HepG2 (cell line): ENCODE results near the gene MYO7A. TPM values are rescaled to one million over a fixed set of nuclear protein-coding genes. Genes with fewer than 3 reads are reported as not detected.

Source experiments
- ATAC-seq: fragments of 200-7000 bp; cut with Tn5 transposase; 3 replicates; pipeline ENCODE4 v1.9.1; 2020; ENCODE audit warnings: mild to moderate bottlenecking, moderate library complexity
- BruUV-seq: library from RNA; stranded (reverse); fragments of 400-500 nt; replicated peaks from 2 replicates; lab custom pipeline; 2021; lab: Mats Ljungman, UMichigan
- CTCF ChIA-PET: fragments of 300-600 bp; formaldehyde crosslinking; extraction: SDS; loops from one replicate; lab custom pipeline; 2021; ENCODE audit warnings: low total read pairs, inconsistent platforms, low intra/inter-chr PET ratio; lab: Yijun Ruan, JAX
- POLR2A ChIA-PET: fragments of 350-600 bp; sonication (Branson Sonifier 250); formaldehyde crosslinking; loops from one replicate; lab custom pipeline; 2020; ENCODE audit warnings: antibody characterized with exemption, inconsistent platforms; lab: Yijun Ruan, JAX
- DNase-seq: peaks from one replicate; pipeline ENCODE4 v3.0.0-alpha.2; 2015; ENCODE audit warnings: low spot score
- FAIRE-seq: peaks from 3 replicates; lab custom pipeline; 2011; peaks lifted over from hg19 to GRCh38; lab: Jason Lieb, UNC
- H2AFZ ChIP-seq: one replicate; pipeline ENCODE4 v1.6.1; 2011; ENCODE audit warnings: low read length, inconsistent platforms
- H3K27ac ChIP-seq: fragments of 300-600 bp; 3 replicates; pipeline ENCODE4 v1.8.0; 2011; ENCODE audit warnings: mixed run types, mild to moderate bottlenecking, mixed read lengths, low read length, inconsistent platforms; ENCODE audit not compliant: insufficient read depth; ENCODE audit errors: extremely low read length
- H3K27me3 ChIP-seq, 2 experiments: fragments of 200-600 bp in 1 of 2; 2 replicates in 1 of 2; 3 replicates in 1 of 2; pipeline versions ENCODE4 v1.6.0 to v1.8.0; 2011; ENCODE audit warnings: low read length in 2 of 2, mild to moderate bottlenecking in 2 of 2, moderate library complexity in 2 of 2, inconsistent platforms in 1 of 2; ENCODE audit not compliant: insufficient read depth in 2 of 2, control insufficient read depth in 1 of 2
- H3K36me3 ChIP-seq, 2 experiments: fragments of 200-600 bp in 1 of 2; replicated peaks in 1 of 2; 2 replicates in 1 of 2; 3 replicates in 1 of 2; pipeline versions ENCODE4 v1.5.1 to v1.8.0; 2011; ENCODE audit warnings: low read length in 2 of 2, inconsistent platforms in 1 of 2; ENCODE audit not compliant: insufficient read depth in 2 of 2, control insufficient read depth in 1 of 2
- H3K4me1 ChIP-seq: 2 replicates; pipeline ENCODE4 v1.5.1; 2012; ENCODE audit warnings: low read length, inconsistent platforms; ENCODE audit not compliant: insufficient read depth
- H3K4me2 ChIP-seq: 2 replicates; pipeline ENCODE4 v1.6.0; 2011; ENCODE audit warnings: low read depth, low read length, inconsistent platforms
- H3K4me3 ChIP-seq, 3 experiments: fragments of 200-600 bp in 1 of 3; sonication (generic), shearing (Covaris generic) in 1 of 3; replicated peaks in 1 of 3; 2 replicates each; pipeline ENCODE4 v1.5.1; 2011 to 2016; ENCODE audit warnings: low read length in 3 of 3, inconsistent platforms in 2 of 3, low read depth in 2 of 3, mild to moderate bottlenecking in 2 of 3, control low read depth in 1 of 3, mixed read lengths in 1 of 3; ENCODE audit not compliant: insufficient read depth in 1 of 3
- H3K79me2 ChIP-seq: one replicate; pipeline ENCODE4 v1.6.1; 2011; ENCODE audit warnings: low read length, inconsistent platforms; ENCODE audit not compliant: insufficient read depth
- H3K9ac ChIP-seq: 2 replicates; pipeline ENCODE4 v1.6.0; 2011; ENCODE audit warnings: mild to moderate bottlenecking, low read depth, low read length, inconsistent platforms; ENCODE audit not compliant: insufficient read depth
- H3K9me3 ChIP-seq: 2 replicates; pipeline ENCODE4 v1.5.1; 2012; ENCODE audit warnings: mild to moderate bottlenecking, low read length
- H4K20me1 ChIP-seq: 2 replicates; pipeline ENCODE4 v1.6.0; 2011; ENCODE audit warnings: inconsistent platforms, mild to moderate bottlenecking, low read length, moderate library complexity; ENCODE audit not compliant: insufficient read depth
- FLYWCH1 ChIP-seq: sonication (generic); formaldehyde crosslinking; IDR thresholded peaks from 2 replicates; pipeline ENCODE4 v1.8.1; 2023; ENCODE audit warnings: mild to moderate bottlenecking, missing genetic modification reagents
- HDAC6 ChIP-seq: fragments of 200-600 bp; sonication (generic); IDR thresholded peaks from 2 replicates; pipeline ENCODE4 v1.7.0; 2017; ENCODE audit warnings: mild to moderate bottlenecking, antibody characterized with exemption, low read length, low read depth
- NFE2 ChIP-seq: sonication (generic); formaldehyde crosslinking; IDR thresholded peaks from 2 replicates; pipeline ENCODE4 v1.4.0; 2020; ENCODE audit warnings: missing genetic modification reagents
- REXO4 ChIP-seq: sonication (generic); formaldehyde crosslinking; IDR thresholded peaks from 2 replicates; pipeline ENCODE4 v1.8.0; 2022; ENCODE audit warnings: missing genetic modification reagents, mild to moderate bottlenecking, borderline replicate concordance
- SRSF1 ChIP-seq: fragments of 200-400 bp; formaldehyde crosslinking; optimal IDR thresholded peaks from 2 replicates; pipeline ENCODE3; 2017; ENCODE audit warnings: mild to moderate bottlenecking, low read depth, low read length, moderate library complexity
- ZNF10 ChIP-seq: sonication (generic); formaldehyde crosslinking; IDR thresholded peaks from 2 replicates; pipeline ENCODE4 v1.4.0; 2020; ENCODE audit warnings: mild to moderate bottlenecking, low read depth, missing genetic modification reagents, borderline replicate concordance
- ZNF350 ChIP-seq: sonication (generic); formaldehyde crosslinking; IDR thresholded peaks from 2 replicates; pipeline ENCODE4 v1.4.0; 2020; ENCODE audit warnings: mild to moderate bottlenecking, low read depth, missing genetic modification reagents, borderline replicate concordance
- ZNF367 ChIP-seq: sonication (generic); formaldehyde crosslinking; IDR thresholded peaks from 2 replicates; pipeline ENCODE4 v1.4.0; 2020; ENCODE audit warnings: missing genetic modification reagents, borderline replicate concordance
- ZNF570 ChIP-seq: sonication (generic); formaldehyde crosslinking; IDR thresholded peaks from 2 replicates; pipeline ENCODE4 v1.4.0; 2020; ENCODE audit warnings: mild to moderate bottlenecking, missing genetic modification reagents, borderline replicate concordance
- ZNF766 ChIP-seq: sonication (generic); formaldehyde crosslinking; IDR thresholded peaks from 2 replicates; pipeline ENCODE4 v1.5.0; 2020; ENCODE audit warnings: missing genetic modification reagents, borderline replicate concordance
- WGBS: methylation state at CpG from one replicate; pipeline ENCODE4 v1.1.6; 2017; ENCODE audit warnings: low lambda C conversion rate; 5-methylcytosine and 5-hydroxymethylcytosine counted together
- in situ Hi-C: cut with HindIII; loops from 2 replicates; pipeline ENCODE4 v1.10.0; 2017; ENCODE audit warnings: low pct_unique_long_range_greater_than_20kb; ENCODE audit not compliant: extremely low pct_ligation_motif_present
- intact Hi-C: fragments of 100-400 bp; cut with micrococcal nuclease; formaldehyde crosslinking; loops from one replicate; pipeline ENCODE4 v1.10.0; 2022; ENCODE audit not compliant: unreplicated experiment
- polyA plus RNA-seq, 8 experiments: library from polyadenylated mRNA; depleted of rRNA in 3 of 8; stranded (reverse) in 7 of 8; unstranded in 1 of 8; fragments of >200 nt; fragmentation: Illumina TruSeq in 4 of 8; extraction: Trizol in 4 of 8; gene quantifications; 2 replicates each; pipeline versions ENCODE4 v1.2.1 to v1.2.3, GENCODE V29; 2011 to 2016; ENCODE audit warnings: low read depth in 4 of 8, missing spikeins in 1 of 8, mixed read lengths in 1 of 8; ENCODE audit not compliant: insufficient read depth in 1 of 8
- total RNA-seq, 5 experiments: library from RNA; depleted of rRNA; stranded (reverse); fragments of >200 nt; fragmentation: Illumina TruSeq; extraction: Trizol; gene quantifications; 2 replicates each; pipeline ENCODE4 v1.2.3, GENCODE V29; 2016; ENCODE audit warnings: low read depth in 1 of 5
- TF ChIP-seq, protein P1 (sequence below): IDR thresholded peaks from 2 replicates; pipeline ENCODE4 v1.6.1; 2016; ENCODE audit warnings: control low read depth
- TF ChIP-seq, protein P2 (sequence below): IDR thresholded peaks from 2 replicates; pipeline ENCODE4 v1.6.1; 2016; ENCODE audit warnings: low read depth, control low read depth

Gene MYO7A
- total and polyA plus RNA-seq, 2 of the 13 experiments (the other 11 are each of a cell fraction or from before 2014, with no cell fraction given): 7.5 to 10.0 TPM

DNA sequence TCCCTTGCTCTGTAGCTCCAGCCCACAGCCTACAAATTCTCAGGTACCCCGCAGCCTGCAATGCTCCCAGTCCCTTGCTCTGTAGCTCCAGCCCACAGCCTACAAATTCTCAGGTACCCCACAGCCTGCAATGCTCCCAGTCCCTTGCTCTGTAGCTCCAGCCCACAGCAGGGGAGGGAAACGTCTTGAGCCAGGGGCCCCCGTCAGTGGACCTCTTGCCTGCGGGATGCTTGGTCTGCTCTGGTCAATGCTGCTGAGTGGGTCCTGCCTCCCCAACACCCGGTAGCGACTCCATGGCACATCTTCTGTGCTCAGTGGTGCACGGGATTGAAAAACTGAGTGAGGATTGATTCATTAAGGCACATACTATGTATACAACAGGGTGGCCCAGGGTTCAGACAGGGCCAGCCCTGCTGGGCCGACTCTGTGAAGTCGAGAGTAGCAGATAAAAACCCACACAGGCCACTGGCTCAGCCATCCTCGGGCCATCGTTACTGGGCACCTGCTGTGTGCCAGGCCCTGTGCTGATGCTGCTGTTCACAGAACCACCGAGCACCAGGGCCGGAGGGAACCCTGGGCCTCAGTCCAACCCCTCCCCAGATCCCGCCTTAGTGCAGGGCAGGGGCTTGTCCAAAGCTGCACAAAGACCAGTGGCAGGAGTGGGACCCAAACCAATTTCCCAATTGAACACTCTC lies 69.7 kb downstream of the MYO7A start:
- H2AFZ ChIP-seq: no peak overlapping the region
- in situ Hi-C loops: loop anchor here (5.0 kb wide), 1 partner anchor 350 kb away; no protein-coding TSS in a partner anchor
- BruUV-seq: no TSS peak
- intact Hi-C loops: loop anchor here (5.0 to 10.0 kb wide), 2 partner anchors 177 to 420 kb away; no protein-coding TSS in a partner anchor
- no peak overlapping the region for H3K27ac ChIP-seq
- ChIA-PET CTCF (interaction anchor here (1.2 to 1.3 kb wide), 2 partner anchors 71 to 350 kb away, joined by 3 to 7 read pairs; no protein-coding TSS in a partner anchor), POLR2A (no interaction called here)
- H3K4me2 ChIP-seq: no peak overlapping the region
- H3K36me3 ChIP-seq: no peaks in the 10 kb centered on the region
- no peak for ATAC-seq
- H3K4me3 ChIP-seq: no peak overlapping the region
- H3K9ac ChIP-seq: no peak overlapping the region
- DNase-seq: no peak
- H4K20me1 ChIP-seq: no peaks in the 10 kb centered on the region
- TF ChIP-seq ZNF367 (CRISPR knock-in tag) (no peak), NFE2 (CRISPR knock-in tag) (no peak), FLYWCH1 (CRISPR knock-in tag) (no peak), SRSF1 (no peak), HDAC6 (no peak), ZNF10 (CRISPR knock-in tag) (no peak), ZNF350 (no peak), ZNF766 (CRISPR knock-in tag) (no peak), ZNF570 (CRISPR knock-in tag) (no peak), REXO4 (CRISPR knock-in tag) (no peak)
- TF ChIP-seq, protein P1, sequence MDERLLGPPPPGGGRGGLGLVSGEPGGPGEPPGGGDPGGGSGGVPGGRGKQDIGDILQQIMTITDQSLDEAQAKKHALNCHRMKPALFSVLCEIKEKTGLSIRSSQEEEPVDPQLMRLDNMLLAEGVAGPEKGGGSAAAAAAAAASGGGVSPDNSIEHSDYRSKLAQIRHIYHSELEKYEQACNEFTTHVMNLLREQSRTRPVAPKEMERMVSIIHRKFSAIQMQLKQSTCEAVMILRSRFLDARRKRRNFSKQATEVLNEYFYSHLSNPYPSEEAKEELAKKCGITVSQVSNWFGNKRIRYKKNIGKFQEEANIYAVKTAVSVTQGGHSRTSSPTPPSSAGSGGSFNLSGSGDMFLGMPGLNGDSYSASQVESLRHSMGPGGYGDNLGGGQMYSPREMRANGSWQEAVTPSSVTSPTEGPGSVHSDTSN (CRISPR knock-in tag): no peak
- TF ChIP-seq, protein P2, sequence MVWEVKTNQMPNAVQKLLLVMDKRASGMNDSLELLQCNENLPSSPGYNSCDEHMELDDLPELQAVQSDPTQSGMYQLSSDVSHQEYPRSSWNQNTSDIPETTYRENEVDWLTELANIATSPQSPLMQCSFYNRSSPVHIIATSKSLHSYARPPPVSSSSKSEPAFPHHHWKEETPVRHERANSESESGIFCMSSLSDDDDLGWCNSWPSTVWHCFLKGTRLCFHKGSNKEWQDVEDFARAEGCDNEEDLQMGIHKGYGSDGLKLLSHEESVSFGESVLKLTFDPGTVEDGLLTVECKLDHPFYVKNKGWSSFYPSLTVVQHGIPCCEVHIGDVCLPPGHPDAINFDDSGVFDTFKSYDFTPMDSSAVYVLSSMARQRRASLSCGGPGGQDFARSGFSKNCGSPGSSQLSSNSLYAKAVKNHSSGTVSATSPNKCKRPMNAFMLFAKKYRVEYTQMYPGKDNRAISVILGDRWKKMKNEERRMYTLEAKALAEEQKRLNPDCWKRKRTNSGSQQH (CRISPR knock-in tag): no peak
- no peaks in the 10 kb centered on the region for H3K27me3 ChIP-seq
- 0 out of 2 replicates have a peak, but pooled peaks cover 1% of the 10 kb centered on the region for H3K9me3 ChIP-seq
- no peak for FAIRE-seq
- 96% methylated on average over 11 of the region's 14 CpGs for WGBS
- no peaks in the 10 kb centered on the region for H3K4me1 ChIP-seq
- no peaks in the 10 kb centered on the region for H3K79me2 ChIP-seq
